OCI-LY3 (cell line): Measurements from ENCODE around the gene CTH.

Experiments used
- CTCF ChIP-seq: fragments of 200-600, 300-600 bp; sonication (generic); IDR thresholded peaks from 2 replicates; pipeline ENCODE4 v1.5.1; 2014; ENCODE audit warnings: antibody characterized with exemption, low read length, low read depth
- EZH2phosphoT487 ChIP-seq: fragments of 200-600 bp; shearing (Covaris generic); IDR thresholded peaks from 2 replicates; pipeline ENCODE4 v1.6.1; 2018; ENCODE audit warnings: antibody characterized with exemption, mixed run types, low read depth

GRCh38 chr1:70487459-70487815 is 76.4 kb downstream of the CTH start:
- TF ChIP-seq CTCF (no peak), EZH2phosphoT487 (no peak)
